ENCODE measurements around the gene ARHGAP20. TPM values are rescaled to one million over a fixed set of nuclear protein-coding genes. Genes with fewer than 3 reads are reported as not detected.

ARHGAP20 gene
- 0.98 and 2.7 TPM in 2 replicates for total RNA-seq

GRCh38 chr11:110711776-110712658 is at the start of gene ARHGAP20:
Gene ARHGAP20 (minus strand): TSS chr11:110712437. CDS start chr11:110712231, 206 bp downstream.

